ENCODE results near the gene RNF114.

RNF114 gene

DNA sequence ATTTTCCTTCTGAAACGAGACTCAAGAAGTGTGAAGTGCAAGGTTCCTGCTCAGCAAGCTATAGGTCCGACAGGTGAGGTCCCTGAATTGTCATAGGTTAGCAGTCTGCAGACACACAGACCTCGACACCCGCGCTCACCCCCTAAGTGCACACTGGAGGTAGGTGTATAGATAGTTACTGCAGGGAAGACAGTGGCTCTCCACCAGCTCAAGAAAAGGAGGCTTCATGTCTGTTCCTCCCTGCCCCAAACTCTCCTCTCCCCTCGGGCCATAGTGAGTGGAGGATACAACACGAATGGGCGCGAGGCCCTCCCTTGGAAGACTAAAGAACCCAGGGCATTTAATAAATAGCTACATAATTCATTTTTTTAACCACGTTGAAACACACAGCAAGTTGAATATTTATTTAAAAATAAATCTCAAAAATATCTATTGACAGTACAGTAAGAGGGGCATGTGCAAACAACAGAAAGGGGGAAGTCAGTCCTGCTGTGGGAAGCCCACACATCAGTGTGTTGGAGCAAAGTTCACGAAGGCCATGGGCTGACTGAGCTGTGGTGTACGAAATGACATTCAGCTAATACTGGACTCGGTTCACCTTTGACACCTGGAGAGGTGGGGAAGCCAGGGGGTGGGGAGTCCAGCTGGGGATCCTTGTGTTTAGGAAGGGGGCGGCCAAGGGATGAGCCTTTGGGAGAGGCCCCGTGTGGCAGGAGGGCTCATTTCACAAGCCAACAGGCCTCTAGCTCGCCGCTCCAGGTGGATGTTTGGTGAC is 31.6 kb upstream of the RNF114 start:
- no peak for DNase-seq

DNA sequence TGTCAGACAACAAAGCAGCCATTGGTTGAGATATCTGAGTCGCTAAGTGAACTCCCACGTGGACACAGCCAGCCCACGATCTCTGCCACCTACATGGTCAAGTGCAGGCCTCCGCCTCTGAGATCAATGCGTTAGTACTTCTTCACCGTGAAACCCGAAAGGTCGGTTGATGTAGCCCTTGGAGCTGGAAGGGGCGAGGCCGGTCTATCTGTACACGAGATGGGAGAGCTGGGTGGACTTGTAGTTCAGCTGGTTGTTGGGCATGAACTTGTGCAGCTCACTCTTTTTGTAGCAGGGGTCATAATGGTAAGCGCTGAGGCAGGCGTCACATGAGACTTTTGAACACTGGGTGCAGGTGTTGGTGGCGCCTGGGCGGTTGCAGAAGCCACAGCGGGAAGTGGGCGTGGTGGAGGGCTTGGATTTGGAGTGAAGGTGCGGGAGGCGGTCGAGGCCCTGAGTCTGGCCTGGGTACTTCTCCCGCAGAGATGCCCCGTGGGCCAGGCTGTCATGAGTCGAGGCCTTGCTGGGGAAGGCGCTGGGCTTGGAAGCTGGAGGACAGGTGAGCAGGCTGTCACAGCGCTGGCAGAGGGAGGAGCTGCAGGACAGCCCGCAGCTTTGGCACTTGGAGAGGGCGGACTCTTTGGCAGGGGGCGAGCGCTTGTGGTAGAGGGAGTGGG is 30.6 kb upstream of the RNF114 start:
- DNase-seq = no peak

DNA sequence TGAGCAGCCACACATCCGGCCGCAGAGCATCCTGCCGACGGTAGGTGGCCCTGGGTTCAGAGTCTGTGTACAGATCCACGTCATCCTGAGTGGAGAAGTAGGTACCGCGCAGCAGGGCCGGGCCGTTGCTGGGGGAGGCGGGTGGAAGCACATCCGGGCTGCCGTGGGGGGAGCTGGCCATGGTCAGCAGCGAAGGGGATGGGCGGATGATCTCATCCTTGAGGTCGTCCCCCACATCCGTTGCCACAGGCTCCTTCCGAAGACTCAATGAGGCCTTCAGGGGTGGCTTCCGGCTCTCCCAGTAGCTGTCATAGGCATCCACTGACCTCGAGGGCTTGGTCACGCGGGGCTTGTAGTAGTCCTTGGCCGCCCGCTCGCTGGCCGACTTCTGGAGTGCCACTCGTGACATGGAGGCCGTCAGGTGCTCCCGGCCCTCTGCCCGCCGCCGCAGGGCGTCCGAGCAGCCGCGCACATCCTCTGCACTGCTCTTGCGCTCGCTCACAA is 30.0 kb upstream of the RNF114 start:
- no peak for DNase-seq

DNA sequence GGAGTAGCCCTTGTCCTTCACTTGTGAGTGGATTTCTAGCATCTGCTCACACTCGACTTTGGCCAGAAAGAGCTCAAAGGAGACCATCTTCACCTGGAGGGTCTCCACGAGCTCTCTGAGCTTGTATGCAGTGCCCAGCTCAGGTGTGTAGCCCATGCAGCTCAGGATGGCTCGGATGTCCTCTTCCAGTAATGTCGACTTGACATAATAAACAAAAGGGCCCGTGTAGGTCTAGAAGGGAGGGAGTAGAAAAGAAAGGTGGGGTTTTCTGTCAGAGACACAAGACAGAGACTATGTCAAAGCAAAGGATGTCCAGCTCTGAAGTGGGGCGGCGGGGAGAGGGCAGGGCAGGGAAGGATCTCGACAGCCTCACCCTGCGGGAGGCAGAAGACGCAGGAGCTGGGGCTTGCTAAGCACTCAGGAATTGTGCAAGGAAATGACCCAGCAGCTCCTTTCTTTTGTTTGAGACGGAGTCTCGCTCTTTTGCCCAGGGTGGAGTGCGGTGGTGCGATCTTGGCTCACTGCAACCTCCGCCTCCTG is 29.5 kb upstream of the RNF114 start:
- DNase-seq = no peak

DNA sequence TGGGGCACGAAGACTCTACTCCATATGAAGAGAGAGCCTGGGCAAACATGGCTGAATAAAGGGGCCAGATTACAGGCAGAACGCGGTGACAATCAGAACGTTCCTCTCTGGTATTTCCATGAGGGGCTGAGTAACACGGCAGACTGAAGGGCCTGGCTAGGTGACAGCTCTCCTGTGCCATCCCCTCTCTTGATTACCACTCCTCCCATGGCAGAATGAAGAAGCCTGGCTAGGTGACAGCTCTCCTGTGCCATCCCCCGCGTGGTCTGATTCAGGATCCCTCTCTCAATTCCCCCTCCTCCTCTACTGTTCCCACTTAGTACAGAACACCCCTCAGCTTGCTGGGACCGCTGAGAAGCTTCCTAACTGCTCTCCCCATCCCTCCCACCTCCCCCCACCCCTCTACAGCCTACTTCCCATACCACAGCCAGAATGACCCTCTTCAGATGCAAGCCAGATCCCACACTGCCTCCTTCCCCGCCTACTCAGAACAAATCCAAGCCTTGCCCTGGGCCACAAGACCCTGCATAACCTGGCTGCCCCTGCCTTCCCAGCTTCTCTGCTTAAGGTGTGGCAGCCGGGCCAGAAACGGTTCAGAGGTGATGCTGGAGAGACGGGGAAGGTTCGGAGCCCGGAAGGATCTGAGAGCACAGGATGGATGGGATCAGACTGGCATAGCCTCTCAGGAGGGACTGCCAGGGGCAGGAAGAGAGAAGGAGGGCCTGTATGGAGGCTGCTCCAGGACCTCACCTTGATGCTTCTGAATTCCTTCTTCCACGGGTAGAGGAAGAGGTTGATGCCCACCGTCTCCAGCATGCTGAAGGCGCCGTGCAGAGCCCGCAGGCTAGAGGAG is 28.6 kb upstream of the RNF114 start:
- DNase-seq = no peak

DNA sequence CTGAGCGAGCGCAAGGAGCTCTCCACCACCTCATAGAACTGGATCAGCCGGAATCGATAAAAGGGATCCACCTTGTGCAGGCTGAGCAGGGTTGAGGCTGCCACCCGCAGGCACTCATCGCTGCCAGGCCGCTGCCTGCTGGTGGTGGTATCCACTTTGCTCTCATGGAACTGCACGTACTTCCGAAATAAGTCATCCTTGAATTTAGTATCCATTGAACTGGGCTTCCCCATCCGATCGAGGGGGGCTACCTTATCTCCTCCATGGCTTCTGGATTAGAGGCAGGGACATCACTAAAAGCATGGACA is 28.0 kb upstream of the RNF114 start:
- DNase-seq = no peak

DNA sequence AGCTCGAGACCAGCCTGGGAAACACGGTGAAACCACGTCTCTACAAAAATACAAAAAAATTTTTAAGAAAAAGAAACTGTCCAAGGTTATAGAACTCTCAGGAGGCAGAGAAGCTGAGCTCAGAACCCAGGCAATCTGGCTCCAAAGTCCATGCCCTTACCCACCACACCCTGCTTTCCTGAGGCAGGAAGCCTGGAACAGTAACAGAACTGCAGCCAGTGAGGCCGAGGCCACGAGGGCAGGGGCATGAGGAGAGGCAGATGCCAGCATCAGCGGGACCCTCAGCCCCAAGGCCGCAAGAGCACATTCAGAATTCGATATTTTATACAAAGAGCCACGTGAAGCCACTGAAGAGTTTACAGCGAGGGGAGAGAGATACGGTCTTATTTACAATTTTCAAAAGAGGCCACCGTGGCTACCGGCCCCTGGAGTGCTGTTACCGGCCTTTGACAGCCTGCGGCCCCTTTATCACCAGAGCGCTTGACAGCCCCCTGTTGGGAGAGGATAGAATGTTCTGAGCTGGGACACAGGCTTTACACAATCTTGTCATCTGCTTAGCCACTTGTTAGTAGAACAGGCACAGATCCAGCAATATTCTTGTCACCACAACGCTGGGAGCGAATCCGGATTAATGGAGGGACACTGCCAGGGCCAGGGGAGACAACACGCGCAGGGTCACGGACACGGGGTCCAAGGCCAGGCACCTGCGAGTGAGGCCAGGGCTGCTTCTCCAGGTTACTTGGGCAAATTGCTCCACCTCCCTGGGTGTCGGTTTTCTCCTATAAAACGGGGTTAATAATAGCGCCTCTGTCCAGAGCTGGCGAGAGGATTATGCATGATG is 26.5 kb upstream of the RNF114 start:
- DNase-seq = no peak

DNA sequence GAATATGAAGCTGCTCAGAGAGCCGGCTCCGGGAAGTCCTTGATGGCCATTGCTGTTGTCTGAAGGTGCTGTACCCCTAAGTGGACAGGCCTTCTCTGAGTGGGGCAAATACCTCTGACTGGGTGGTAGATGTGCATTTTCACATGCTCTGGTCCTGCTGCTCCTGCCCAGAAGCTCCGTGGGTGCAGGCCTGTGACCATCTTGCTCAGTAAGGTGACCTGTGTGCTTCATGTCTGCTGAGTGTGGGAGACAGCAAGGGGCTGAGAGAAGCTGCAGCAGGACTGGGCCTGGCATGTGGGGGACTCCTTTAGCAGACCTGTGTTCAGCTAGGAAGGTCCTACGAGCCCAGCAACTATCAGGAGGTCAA is 25.9 kb upstream of the RNF114 start:
- no peak for DNase-seq

DNA sequence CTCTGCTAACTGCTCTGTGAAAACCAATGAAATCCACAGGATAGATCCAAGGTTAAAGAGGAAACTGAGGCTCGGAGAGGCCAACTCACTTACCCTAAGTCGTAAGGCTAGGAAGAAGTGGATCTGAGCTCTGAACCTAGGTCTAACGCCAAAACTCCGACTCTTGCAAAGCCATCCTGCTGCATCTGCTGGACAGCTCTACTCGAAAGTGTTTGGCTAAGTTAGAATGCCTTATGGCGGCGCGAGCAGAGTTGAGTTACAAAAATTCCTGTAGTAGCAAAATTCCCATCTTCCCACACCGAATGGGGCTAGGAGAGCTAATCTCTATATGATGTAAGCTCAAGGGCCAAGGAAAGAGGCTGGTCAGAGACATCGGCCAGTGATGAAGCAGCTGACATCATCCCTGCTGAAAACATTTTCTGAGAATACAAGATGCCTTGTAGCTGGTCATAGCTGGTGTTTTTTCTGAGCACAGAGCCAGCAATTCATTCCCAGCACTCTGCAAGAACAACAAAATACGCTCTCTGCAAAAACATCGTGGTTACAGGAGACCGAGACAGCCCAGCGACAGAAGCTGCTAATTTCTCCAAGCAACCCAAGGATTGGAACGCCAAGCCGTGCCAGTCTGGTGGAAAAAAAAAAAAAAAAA is 22.7 kb upstream of the RNF114 start:
- no peak for DNase-seq

DNA sequence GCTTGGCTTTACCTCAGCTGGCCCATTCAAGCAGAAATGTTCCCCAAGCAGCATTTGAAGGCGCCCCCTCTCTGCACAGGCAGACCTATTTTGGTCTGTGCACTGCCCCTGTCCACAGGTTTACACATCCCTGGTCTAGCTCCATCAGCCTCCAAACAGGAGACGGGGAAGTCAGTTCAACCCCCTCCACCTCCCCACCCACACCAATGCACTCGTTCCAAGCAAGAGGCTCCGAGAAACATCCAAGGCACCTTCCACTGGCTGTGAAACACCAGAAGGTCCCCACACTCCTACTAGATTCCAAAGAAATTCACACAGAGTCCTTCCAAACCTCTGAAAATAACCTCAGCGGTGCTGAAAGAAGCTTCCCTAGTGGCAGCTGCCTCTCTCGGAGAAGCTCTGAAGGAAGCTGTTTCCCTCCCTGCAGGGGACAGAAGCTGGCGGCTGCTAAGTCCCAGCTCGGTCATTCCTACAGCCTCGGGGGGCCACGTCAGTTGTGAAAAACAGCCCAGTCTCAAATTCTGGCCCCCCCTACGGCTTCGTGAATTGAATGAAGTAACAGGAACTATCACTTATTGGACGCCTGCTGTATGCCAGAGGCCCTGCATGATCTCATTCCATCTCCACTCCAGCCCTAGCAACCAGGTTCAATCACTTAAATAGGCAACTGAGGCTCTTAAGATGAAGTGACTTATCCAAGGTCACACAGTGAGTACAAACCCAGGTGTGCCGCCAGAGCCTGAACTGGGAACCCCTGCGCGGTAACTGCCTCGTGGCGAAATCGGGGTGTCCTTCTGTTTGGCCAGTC is 21.7 kb upstream of the RNF114 start:
- no peak for DNase-seq

DNA sequence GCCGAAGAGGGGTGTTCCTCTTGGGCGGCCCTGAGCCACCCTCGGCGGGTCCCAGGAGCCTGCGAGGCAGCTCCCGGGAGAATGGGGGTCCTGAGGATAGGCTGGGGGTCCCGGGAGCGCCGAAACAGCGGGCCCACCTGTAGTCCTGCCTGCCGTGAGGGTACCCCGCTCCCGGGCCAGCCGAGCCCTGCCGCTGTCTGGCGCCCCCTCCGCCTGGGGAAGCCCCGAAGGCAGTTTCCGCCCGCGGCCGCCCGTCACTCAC is 21.1 kb upstream of the RNF114 start:
- no peak for DNase-seq

DNA sequence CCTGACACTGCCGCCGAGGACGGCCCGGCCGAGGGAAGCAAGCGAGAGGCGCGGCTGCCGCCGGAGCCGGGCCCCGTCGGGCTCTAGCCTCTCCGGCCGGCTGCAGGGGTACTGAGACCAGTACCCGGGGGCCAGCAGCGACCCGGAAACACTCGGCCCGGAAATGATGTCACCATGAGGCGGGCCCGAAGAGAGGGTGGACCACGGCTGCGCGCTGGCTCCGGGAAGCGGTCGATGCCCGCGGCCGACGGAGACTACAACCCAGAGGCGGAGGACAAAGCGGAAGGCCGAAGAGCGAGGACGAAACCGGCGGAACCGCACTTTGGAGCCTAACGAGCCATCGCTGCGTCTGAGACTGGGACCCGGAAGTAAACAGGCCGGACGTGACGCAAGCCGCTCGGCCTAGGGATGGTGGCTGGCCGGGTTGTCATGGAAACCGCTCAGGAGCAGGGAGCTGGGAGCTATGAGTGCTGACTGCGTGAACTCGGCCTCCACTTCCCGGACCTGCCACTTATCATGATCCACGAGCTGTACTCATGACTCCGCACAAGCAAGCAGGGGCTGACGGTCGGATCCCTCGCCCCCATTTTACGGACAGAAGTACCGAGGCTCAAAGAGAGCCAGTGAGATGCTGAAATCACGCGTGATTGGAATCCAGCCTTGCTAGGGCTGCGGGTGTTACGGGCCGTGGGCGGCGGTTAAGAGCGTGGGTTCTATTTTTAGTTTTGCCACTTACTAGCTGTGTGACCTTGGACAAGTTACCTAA is 20.6 kb upstream of the RNF114 start, which contains the start of gene SPATA2:
TSS of gene SPATA2 (minus strand) at position 150 of the 766 bp plus-strand sequence. CDS start 7,039 bp downstream, outside the sequence.
- peak; percentile 95 for DNase-seq

DNA sequence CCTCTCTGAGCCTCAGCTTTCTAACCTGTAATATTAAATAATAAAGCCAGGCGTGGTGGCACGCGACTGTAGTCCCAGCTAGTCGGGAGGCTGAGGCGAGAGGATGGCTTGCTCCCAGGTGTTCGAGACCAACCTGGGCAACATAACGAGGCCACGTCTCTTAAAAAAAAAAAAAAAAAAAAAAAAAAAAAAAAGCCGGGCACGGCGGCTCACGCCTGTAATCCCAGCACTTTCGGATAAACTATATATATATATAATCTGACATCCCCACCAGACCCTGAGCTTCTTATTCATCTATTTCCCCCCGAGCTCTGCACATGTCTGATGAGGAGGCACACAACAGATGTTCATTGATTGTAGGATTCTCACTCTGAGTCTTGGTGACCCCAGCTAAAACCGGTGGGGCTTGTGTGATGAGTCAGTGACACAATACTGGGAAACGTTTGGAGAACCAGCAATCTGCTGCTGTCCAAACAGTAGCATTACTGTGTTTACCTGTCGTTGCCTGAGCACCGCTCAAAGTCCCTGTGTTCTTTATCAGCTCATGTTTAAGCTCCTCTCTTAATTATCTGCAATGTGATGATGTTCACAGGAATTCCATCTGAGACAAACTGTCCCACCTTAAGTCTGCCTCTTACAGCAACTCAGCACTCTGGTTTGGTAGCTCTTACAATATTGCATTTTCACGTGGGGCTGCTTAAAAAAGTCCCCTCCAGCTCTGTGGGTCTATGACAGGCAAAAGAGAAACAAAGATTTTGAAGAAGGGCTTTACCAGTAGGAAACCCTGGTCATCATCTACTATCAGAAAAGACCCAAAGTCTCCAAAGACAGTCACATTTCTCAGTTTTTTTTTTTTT is 19.8 kb upstream of the RNF114 start:
- no peak for DNase-seq

DNA sequence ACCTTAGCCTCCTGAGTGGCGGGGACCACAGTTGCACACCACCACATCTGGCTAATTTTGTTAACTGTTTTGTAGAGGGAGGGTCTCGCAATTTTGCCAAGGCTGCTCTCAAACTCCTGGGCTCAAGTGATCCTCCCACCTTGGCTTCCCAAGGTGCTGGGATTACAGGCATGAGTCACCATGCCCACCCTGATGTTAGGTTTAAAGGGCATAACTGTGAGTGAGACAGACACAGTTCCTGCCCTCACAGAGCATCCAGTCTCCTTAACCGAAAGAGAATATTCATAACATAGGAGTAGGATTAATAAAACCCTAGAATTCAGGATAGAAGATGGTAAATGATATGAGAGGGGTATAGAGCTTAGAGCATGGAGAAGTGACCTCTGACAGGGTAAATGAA is 17.8 kb upstream of the RNF114 start:
- DNase-seq = no peak

DNA sequence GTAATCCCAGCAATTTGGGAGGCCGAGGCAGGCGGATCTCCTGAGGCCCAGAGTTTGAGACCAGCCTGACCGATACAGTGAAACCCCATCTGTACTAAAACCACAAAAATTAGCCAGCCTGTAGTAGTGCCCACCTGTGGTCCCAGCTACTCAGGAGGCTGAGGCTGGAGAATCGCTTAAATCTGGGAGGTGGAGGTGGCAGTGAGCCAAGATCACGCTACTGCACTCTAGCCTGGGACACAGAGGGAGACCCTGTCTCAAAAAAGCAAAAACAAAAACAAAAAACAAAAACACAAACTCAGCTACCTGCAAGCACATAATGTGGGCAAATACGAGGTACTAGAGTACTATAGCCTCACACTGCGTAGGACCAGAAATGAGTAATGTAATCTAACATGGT is 17.2 kb upstream of the RNF114 start:
- DNase-seq = no peak

DNA sequence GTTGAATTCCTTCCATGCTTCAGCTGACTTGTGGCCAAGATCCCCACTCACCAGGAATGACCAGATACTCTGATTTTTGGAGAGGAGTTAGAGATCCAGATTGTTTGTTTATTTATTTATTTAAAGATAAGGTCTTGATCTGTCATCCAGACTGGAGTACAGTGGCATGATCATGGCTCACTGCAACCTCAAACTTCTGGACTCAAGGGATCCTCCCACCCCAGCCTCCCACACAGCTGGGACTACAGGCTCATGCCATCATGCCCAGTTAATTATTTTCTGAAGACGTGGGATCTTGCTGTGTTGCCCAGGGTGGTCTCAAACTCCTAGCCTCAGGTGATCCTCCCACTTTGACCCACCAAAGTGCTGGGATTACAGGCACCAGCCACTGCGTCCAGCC is 16.7 kb upstream of the RNF114 start:
- DNase-seq = no peak

DNA sequence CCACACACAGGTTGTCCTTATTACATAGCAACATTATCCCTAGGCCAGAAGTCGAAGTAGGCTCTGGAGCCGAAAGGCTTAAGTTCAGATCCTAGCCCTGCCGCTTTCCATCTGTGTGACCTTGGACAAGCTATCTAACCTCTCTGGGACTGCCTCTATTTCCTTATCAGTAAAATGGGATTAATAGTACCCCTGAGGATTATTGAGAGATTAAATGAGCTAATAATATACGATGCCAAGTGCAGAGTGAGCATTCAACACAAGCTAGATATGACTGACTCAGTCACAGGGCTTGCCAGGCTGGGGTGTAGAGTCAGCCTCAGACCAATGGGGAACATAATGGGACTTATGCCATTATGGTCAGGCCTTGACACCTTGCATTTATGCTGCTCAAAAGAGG is 11.9 kb upstream of the RNF114 start:
- no peak for DNase-seq

DNA sequence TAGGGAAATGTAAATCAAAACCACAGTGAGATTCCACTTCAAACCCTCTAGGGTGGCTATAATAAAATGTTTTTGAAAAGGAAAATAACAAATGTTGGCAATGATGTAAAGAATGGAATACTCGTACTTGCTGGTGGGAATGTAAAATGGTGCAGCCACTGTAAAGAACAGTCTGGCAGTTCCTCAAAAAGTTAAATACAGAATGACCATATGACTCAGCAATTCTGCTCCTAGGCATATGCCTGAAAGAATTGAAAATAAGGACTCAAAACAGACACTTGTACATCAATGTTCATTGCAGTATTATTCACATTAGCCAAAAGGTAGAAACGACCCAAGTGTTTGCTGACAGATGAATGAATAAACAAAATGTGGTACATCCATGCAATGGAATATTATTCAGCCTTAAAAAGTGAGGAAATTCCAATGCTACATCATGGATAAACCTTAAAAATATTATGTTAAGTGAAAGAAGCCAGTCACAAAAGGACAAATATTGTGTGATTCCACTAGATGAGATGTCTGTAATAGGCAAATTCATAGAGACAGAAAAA is 10.2 kb upstream of the RNF114 start:
- no peak for DNase-seq
